Fibroblast of pulmonary artery (primary cell): ENCODE results near the gene TICRR.

Experiments
- DNase-seq: peaks from one replicate; pipeline ENCODE4 v3.0.0-alpha.2; 2010; ENCODE audit warnings: low read depth
- H3K4me3 ChIP-seq: replicated peaks from 2 replicates; pipeline ENCODE4 v1.5.1; 2011; ENCODE audit warnings: low read depth, mild to moderate bottlenecking, control low read depth, low read length, moderate library complexity
- CTCF ChIP-seq: IDR thresholded peaks from 2 replicates; pipeline ENCODE4 v1.5.1; 2011; ENCODE audit warnings: mild to moderate bottlenecking, control low read depth, low read length, inconsistent platforms; ENCODE audit errors: missing control alignments

TICRR gene

GRCh38 chr15:89632563-89633430, 57.5 kb downstream of the TICRR start:
- no peak for DNase-seq
- no peak for TF ChIP-seq CTCF
- no peak overlapping the region for H3K4me3 ChIP-seq

- DNase-seq: no peak
- H3K4me3 ChIP-seq: no peak overlapping the region
- TF ChIP-seq CTCF: no peak
Measured at GRCh38 chr15:89633585-89633984, 58.3 kb downstream of the TICRR start.

- no peak for DNase-seq
- H3K4me3 ChIP-seq: no peak overlapping the region
- no peak for TF ChIP-seq CTCF
Measured at GRCh38 chr15:89640245-89640644, 65.0 kb downstream of the TICRR start.

- no peak for TF ChIP-seq CTCF
- no peak overlapping the region for H3K4me3 ChIP-seq
- DNase-seq: no peak
Measured at GRCh38 chr15:89641053-89641452, 65.8 kb downstream of the TICRR start.

GRCh38 chr15:89642106-89642505, 66.8 kb downstream of the TICRR start:
- no peak for TF ChIP-seq CTCF
- H3K4me3 ChIP-seq: no peak overlapping the region
- DNase-seq: no peak

GRCh38 chr15:89645680-89646079, 70.4 kb downstream of the TICRR start:
- no peak for TF ChIP-seq CTCF
- no peak overlapping the region for H3K4me3 ChIP-seq
- no peak for DNase-seq

- H3K4me3 ChIP-seq: no peak overlapping the region
- TF ChIP-seq CTCF: no peak
- no peak for DNase-seq
Measured at GRCh38 chr15:89646416-89647141, 71.3 kb downstream of the TICRR start.
